Fibroblast of the conjunctiva (primary cell): ENCODE measurements around the gene KANSL1L.

Source experiments
- DNase-seq: peaks from one replicate; pipeline ENCODE4 v3.0.0-alpha.2; 2010; ENCODE audit warnings: low read depth

Gene KANSL1L

DNA sequence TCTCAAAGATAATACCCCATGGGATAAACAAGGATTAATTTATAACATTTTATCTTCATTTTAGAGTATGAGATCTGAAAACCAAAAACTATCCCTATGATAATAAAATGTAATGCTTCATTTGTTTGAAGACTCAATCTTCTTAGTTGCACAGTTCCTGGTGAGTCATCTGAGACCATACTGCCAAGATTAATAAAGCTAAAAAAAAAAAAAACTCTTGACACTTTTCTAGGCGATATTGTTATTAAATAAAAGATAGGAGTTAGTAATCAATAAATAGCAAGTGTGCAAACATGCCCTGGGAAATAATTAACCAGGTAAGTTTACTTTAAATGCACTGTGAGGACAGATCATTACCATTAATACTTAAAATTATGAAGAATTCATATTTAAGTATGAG lies 84.9 kb downstream of the KANSL1L start:
- DNase-seq: no peak

- peak; percentile 23 for DNase-seq
These were observed 98.2 kb downstream of the KANSL1L start for GRCh38 chr2:210072922-210073509.

- DNase-seq: no peak
These were observed 98.7 kb downstream of the KANSL1L start for GRCh38 chr2:210072493-210072892.

DNA sequence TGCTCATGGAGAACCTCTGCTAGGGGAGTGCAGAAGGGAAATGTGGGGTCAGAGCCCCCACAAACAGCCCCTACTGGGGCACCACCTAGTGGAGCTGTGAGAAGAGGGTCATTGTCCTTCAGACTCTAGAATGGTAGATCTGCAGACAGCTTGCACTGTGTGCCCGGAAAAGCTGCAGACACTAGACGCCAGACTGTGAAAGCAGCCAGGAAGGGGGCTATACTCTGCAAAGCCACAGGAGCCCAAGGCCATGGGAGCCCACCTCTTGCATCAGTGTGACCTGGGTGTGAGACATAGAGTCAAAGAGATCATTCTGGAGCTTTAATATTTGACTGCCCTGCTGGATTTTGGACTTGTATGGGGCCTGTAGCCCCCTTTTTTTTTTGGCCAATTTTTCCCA lies 107.9 kb downstream of the KANSL1L start:
- DNase-seq: no peak

DNA sequence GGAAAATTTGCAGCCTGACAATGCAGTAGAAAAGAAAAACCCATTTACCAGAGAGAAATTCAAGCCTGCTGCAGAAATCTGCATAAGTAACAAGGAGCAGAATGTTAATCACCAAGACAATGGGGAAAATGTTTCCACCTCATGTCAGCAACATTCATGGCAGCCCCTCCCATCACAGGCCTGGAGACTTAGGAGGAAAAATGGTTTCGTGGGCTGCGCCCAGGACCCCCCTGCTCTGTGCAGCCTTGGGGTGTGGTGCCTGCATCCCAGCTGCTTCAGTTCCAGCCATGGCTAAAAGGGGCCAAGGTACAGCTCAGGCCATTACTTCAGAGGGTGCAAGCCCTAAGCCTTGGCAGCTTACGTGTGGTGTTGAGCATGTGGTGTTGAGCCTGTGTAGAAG lies 115.4 kb downstream of the KANSL1L start:
- DNase-seq: no peak

GRCh38 chr2:210054696-210055095 lies 116.5 kb downstream of the KANSL1L start:
- no peak for DNase-seq

DNA sequence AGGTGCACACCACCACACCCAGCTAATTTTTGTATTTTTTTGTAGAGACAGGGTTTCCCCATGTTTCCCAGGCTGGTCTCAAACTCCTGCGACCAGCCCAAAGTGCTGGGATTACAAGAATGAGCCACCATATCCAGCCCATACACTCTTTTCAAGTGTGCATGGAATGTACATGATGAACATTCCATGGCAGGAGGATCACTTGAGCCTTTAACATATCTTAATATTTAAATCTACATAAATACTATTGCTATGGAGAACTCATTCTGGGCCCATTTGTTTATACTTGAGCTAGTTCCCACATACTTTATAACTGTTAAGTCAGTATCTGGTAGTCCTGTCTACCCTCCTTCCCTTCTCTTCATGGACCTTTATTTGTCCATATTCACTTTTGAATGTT lies 120.3 kb downstream of the KANSL1L start:
- no peak for DNase-seq

DNA sequence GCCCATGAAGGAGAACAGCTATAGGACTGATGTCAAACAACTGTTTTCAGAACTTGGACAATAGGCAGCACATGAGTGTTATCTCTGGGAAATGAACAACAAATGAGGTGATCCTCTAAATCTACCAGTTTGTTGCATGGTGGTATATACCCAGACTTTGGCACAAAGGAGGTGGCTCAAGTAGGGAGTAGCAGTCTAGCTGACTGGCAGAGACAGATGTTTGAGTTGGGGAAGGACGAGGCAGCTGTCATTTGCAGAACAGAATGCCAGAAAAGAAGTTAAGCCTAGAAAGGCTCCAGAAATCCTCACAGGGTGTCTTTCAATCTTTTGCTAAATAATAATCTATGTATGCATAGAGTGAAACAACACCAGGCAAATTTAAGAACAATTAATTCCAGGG lies 121.4 kb downstream of the KANSL1L start:
- DNase-seq: no peak

DNA sequence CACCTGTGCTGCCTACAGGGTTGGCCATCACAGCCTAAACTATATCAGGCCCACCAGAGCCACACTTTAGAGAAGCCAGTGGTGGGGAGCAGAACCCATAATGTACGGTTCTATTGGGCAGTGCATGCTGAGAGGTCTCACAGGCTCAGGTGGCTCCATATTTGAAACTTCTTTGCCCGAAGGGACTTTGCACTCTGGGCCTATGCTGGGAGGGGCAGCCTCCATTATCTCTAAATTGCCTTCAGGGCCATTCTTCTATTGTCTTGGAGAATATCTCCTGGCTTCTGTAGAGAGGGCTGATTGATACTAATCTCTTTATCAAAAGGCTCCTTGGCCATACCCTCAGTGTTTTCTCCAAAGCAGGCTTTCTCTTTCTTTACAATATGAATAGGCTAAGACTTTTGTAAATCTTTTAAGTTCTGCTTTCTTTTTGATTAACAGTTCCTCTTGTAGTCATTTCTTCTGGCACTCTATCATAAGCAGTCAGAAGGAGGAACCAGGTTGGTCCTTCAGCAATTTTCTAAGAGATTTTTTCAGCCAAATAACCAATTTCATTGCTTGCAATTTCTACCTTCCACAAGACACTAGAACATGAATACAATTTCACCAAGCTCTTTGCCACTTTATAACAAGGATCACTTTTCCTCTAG lies 124.2 kb downstream of the KANSL1L start:
- DNase-seq: no peak

DNA sequence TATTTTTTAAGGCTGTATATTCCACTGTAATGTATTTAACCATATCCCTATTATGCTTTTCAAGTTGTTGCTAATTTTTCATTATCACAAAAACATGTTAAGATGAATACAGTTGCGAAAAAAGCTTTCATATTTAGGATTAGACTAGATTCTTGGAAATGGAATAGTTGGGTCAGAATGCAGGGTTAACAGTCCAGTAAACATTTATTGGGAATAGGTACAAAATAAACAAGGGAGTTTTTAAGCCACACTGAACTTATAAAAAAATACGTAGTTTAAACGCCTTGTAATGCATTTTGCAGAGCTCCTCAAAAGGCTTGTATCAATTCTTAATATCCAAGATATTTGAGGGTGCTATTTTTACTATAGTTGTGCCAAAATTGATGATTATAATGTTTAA lies 133.1 kb downstream of the KANSL1L start:
- no peak for DNase-seq

GRCh38 chr2:210035679-210036078 lies 135.5 kb downstream of the KANSL1L start:
- no peak for DNase-seq

- DNase-seq: no peak
These were observed 137.0 kb downstream of the KANSL1L start for GRCh38 chr2:210034087-210034683.

- no peak for DNase-seq
These were observed 143.0 kb downstream of the KANSL1L start for GRCh38 chr2:210028178-210028577.

DNA sequence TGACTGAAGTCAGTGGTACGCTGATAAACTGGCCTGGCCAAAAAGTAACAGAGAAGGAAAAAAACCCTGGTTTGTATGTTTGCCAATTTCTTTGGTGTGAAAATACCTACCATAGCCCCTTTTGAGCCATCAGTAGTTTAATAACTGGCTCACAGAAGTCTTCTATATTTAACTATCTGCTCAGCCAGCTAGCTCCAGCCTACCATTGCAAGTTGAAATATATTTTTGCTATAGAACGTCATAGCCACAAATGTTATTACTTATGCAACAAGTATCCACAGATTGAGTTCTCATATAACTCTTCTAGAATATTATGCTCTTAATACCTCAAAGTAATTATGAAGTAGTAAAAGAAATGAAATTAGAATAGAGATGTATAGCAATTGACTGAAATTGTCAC lies 143.6 kb downstream of the KANSL1L start:
- no peak for DNase-seq

DNA sequence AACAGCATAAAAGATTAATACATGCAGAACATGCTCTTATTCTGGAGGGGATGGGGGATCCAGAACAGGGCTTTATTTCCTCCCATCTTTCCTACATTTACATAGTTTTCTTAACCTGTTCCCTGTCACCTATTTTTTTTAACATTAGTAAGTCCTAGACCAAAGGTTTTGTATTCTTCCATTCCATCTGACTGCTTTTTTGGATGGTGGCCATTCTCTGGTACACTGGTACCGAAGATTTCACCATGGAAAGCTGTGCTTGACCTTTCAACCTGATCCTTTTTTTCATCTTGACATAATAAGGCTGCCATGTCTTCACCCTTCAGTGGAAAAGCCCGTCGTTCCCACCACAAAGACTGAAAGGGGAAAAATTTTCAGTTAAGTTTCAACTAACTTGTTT lies 148.4 kb downstream of the KANSL1L start:
- DNase-seq: no peak

DNA sequence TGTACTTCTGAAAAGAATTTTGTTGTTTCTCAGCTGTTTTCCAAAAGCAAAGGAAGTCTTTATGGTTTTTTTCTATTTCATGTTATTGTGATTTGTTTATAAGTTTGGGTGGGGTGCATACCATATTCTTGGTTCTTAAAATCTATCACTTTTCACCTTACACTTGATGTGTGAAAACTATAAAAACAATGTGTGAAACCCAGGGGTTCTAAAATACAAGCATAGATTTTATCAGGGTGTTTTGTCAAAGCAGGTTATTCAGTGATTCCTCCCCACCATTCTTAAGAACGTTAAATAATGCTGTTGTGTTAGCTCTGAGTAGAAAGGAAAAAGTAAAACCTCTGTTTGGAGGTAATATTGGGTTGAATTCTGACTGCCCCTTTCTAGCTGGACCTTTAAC lies 151.1 kb downstream of the KANSL1L start:
- no peak for DNase-seq

DNA sequence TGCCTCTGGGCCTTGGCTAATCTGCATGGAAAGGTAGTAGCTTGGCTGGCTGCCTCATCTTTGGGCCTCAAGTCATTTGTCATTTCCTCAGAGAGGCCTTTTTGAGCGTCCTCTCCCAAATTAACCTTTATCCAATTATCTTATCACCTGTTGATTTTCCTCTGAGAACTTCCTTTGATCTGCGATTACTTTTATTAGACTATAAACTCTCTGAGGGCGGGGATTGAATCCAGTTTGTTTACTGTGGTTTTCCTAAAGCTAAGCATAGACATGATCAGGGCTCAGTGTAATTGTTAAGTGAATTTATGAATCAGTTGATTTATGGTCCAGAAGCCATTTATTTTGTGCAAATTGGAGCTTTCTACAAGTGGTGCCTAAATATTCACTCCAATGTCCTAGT lies 161.3 kb downstream of the KANSL1L start:
- no peak for DNase-seq

GRCh38 chr2:210009126-210009525 lies 162.1 kb downstream of the KANSL1L start:
- DNase-seq: no peak

- no peak for DNase-seq
These were observed 163.3 kb downstream of the KANSL1L start for GRCh38 chr2:210007895-210008294.

DNA sequence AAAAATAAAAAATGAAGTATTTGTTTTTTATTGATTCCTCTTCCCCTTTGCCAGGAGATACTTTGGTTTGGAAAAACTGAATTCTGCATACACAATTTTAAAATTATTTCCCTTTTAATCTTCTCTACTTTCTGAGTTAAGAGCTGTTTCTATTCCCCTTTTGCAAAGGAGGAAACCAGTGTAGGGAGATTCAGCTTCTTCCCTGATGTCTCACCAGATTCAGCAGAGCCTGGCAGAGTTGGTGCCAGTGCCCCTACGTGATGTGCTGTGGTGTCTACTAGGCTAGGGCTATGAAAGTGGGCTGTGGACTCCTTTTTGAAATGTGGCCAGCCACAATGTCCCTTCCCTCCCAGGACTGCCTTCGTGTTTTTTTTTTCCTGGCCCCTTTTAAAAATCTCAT lies 166.3 kb downstream of the KANSL1L start:
- DNase-seq: no peak

DNA sequence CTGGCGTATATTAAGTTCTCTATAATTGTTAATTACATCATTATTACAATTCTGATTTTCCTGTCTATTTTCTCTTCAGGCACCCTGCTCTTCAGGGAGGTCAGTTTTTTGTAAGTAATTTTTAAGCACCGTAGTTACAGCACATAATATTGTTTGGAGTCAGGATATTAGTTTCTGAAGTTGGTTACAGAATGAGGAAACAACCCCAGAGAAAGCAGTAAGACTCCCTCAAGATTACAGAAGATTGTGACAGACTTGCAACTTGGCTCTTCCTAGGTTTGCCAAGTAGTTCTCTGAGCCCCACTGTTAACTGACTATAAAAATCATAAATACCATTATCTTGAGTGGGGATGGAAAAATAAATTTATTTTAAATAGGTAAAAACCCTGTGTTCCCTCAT lies 167.8 kb downstream of the KANSL1L start:
- no peak for DNase-seq

DNA sequence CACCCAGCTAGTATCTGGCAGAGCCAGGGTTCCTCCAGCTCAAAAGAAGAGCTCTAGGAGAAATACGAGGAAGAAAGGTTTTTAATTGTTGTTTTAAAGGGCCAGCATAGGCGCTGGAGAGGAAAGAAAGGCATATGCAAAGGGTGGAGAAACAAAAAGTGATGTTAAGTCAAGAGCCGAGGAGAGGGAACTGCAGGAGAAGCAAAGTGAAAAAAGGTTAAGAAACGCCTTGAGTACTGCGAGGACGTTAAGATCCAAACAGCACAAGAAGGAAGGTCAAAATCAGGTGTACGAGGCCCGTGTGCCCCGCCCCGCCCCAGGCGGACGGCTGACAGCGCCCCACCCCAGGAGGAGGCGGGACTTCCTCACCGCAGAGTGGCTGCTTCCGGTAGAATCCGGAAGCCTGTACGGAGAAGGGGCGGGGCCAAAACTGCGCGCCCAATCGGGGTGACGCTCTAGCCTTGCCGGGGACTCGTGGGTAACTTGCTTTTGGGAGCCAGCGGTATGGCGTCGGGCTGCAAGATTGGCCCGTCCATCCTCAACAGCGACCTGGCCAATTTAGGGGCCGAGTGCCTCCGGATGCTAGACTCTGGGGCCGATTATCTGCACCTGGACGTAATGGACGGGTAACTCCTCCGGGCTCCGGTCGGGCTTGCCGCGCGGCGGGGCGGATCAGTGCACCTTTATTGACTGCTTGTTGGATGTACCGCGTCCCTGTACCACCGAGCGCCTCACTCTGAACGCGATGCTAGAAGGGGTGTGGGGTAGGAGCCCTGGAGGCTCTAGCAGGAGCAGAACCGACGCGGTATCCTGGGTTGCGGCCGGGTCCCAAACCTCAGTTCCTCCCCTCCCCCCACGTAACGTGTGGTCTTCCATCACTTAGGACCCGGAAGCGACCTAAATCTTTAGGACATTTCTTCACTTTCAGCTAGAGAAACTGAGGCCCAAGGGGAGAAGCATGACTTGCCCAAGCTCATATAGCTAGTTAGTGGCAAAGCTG lies 168.8 kb downstream of the KANSL1L start, which contains the start of gene RPE:
TSS of gene RPE (plus strand) at position 481 of the 1,000 bp plus-strand sequence. CDS start at position 505, 24 bp downstream.
- DNase-seq: peak; percentile 87
